GM18858 (cell line): Measurements from ENCODE around the gene PTPN14.
A peak's percentile ranks its signal among the peaks of the same experiment; 100 is the strongest.
"Not testable (repeated sequence)": the region's sequence is repeated elsewhere in the genome, so short reads cannot be mapped to it uniquely, and the experiment has no call there.

Source experiments
- ATAC-seq: cut with Tn5 transposase; IDR thresholded peaks from one replicate; pipeline ENCODE4 v1.9.1; 2021; ENCODE audit not compliant: unreplicated experiment

The PTPN14 gene

GRCh38 chr1:214542275-214543199, 8.9 kb downstream of the PTPN14 start:
- no peak for ATAC-seq

- no peak for ATAC-seq
Observed at GRCh38 chr1:214541693-214542092, 9.7 kb downstream of the PTPN14 start.

- ATAC-seq: no peak
Observed at GRCh38 chr1:214541206-214541605, 10.2 kb downstream of the PTPN14 start.

GRCh38 chr1:214540324-214540723, 11.1 kb downstream of the PTPN14 start:
- ATAC-seq: no peak

- no peak for ATAC-seq
Observed at GRCh38 chr1:214538496-214538895, 12.9 kb downstream of the PTPN14 start.

GRCh38 chr1:214537872-214538473, 13.4 kb downstream of the PTPN14 start:
- no peak for ATAC-seq

- ATAC-seq: no peak
Observed at GRCh38 chr1:214537219-214537618, 14.2 kb downstream of the PTPN14 start.

GRCh38 chr1:214532070-214532469, 19.3 kb downstream of the PTPN14 start:
- ATAC-seq: no peak

- ATAC-seq: peak; percentile 61
Observed at GRCh38 chr1:214525535-214526019, 25.8 kb downstream of the PTPN14 start.

- no peak for ATAC-seq
Observed at GRCh38 chr1:214524824-214525223, 26.6 kb downstream of the PTPN14 start.

- no peak for ATAC-seq
Observed at GRCh38 chr1:214523124-214523824, 28.1 kb downstream of the PTPN14 start.

GRCh38 chr1:214521458-214521857, 29.9 kb downstream of the PTPN14 start:
- not testable (repeated sequence) for ATAC-seq

- no peak for ATAC-seq
Observed at GRCh38 chr1:214520544-214521165, 30.7 kb downstream of the PTPN14 start.

- ATAC-seq: no peak
Observed at GRCh38 chr1:214518361-214518760, 33.0 kb downstream of the PTPN14 start.

- ATAC-seq: no peak
Observed at GRCh38 chr1:214516434-214517326, 34.7 kb downstream of the PTPN14 start.

GRCh38 chr1:214515544-214516433, 35.6 kb downstream of the PTPN14 start:
- no peak for ATAC-seq

GRCh38 chr1:214514819-214515383, 36.5 kb downstream of the PTPN14 start:
- no peak for ATAC-seq

GRCh38 chr1:214514032-214514818, 37.2 kb downstream of the PTPN14 start:
- no peak for ATAC-seq
